H1 (cell line): ENCODE results near the gene LIF. TPM values are rescaled to one million over a fixed set of nuclear protein-coding genes. Genes with fewer than 3 reads are reported as not detected.

Experiments
- CTCF ChIA-PET: fragments of 300-600 bp; sonication (Branson Sonifier 250); formaldehyde crosslinking; loops from one replicate; lab custom pipeline; 2021; ENCODE audit not compliant: partially characterized antibody; lab: Charles Lee
- POLR2A ChIA-PET: fragments of 300-600 bp; sonication (Branson Sonifier 250); formaldehyde crosslinking; loops from one replicate; lab custom pipeline; 2021; ENCODE audit warnings: inconsistent platforms; ENCODE audit not compliant: partially characterized antibody; lab: Charles Lee
- DNase-seq, 2 experiments: peaks; one replicate each; pipeline versions ENCODE4 v3.0.0 to v3.0.0-alpha.2; 2010 to 2022; ENCODE audit warnings: low spot score in 2 of 2, low read depth in 1 of 2, mixed read lengths in 1 of 2
- FAIRE-seq: peaks from 2 replicates; lab custom pipeline; 2011; peaks lifted over from hg19 to GRCh38; lab: Jason Lieb, UNC
- H2AFZ ChIP-seq: 2 replicates; pipeline ENCODE4 v1.8.1; 2012; ENCODE audit warnings: low read length, inconsistent platforms
- H2AK5ac ChIP-seq: 2 replicates; pipeline ENCODE4 v1.6.1; 2013; ENCODE audit warnings: low read depth, low read length
- H2BK120ac ChIP-seq: replicated peaks from 2 replicates; pipeline ENCODE3; 2013; ENCODE audit warnings: low read depth, low read length, inconsistent platforms
- H2BK12ac ChIP-seq: 2 replicates; pipeline ENCODE4 v1.6.1; 2013; ENCODE audit warnings: low read depth, low read length
- H2BK15ac ChIP-seq: 2 replicates; pipeline ENCODE4 v1.6.1; 2013; ENCODE audit warnings: low read length
- H2BK20ac ChIP-seq: 2 replicates; pipeline ENCODE4 v1.6.1; 2013; ENCODE audit warnings: low read length
- H2BK5ac ChIP-seq: 2 replicates; pipeline ENCODE4 v1.6.1; 2013; ENCODE audit warnings: low read depth, low read length
- H3K14ac ChIP-seq: 2 replicates; pipeline ENCODE4 v1.6.1; 2013; ENCODE audit warnings: inconsistent platforms; ENCODE audit not compliant: insufficient read length
- H3K18ac ChIP-seq: 2 replicates; pipeline ENCODE4 v1.6.1; 2013; ENCODE audit warnings: low read length; ENCODE audit errors: extremely low read depth
- H3K23ac ChIP-seq: 2 replicates; pipeline ENCODE4 v1.6.1; 2013; ENCODE audit warnings: inconsistent platforms; ENCODE audit not compliant: insufficient read length
- H3K23me2 ChIP-seq: 2 replicates; pipeline ENCODE4 v1.6.1; 2013; ENCODE audit warnings: low read depth, low read length
- H3K27ac ChIP-seq: 2 replicates; pipeline ENCODE4 v1.6.1; 2011; ENCODE audit warnings: low read depth, low read length, inconsistent platforms
- H3K27me3 ChIP-seq, 4 experiments: replicated peaks in 1 of 4; 1 replicate in 1 of 4; 2 replicates in 3 of 4; pipeline versions ENCODE4 v1.6.1 to v1.8.1; 2011 to 2013; ENCODE audit warnings: low read length in 3 of 4, mild to moderate bottlenecking in 3 of 4, inconsistent platforms in 2 of 4, mixed read lengths in 2 of 4, moderate library complexity in 1 of 4; ENCODE audit not compliant: control insufficient read depth in 3 of 4, insufficient read depth in 3 of 4; ENCODE audit errors: extremely low read depth in 1 of 4
- H3K36me3 ChIP-seq, 4 experiments: 2 replicates each; pipeline versions ENCODE4 v1.6.1 to v1.8.1; 2011 to 2013; ENCODE audit warnings: mild to moderate bottlenecking in 4 of 4, low read length in 3 of 4, moderate library complexity in 2 of 4, control low read depth in 1 of 4, inconsistent platforms in 1 of 4; ENCODE audit not compliant: insufficient read depth in 4 of 4, control insufficient read depth in 2 of 4
- H3K4ac ChIP-seq: replicated peaks from 2 replicates; pipeline ENCODE3; 2013; ENCODE audit warnings: low read length, low read depth, mixed read lengths, inconsistent platforms; ENCODE audit not compliant: insufficient read length
- H3K4me1 ChIP-seq, 4 experiments: replicated peaks in 1 of 4; 1 replicate in 1 of 4; 2 replicates in 3 of 4; pipeline versions ENCODE4 v1.6.1 to v1.8.1; 2011 to 2013; ENCODE audit warnings: low read length in 3 of 4, inconsistent platforms in 2 of 4, mixed read lengths in 1 of 4; ENCODE audit not compliant: insufficient read depth in 4 of 4, control insufficient read depth in 3 of 4
- H3K4me2 ChIP-seq, 2 experiments: 2 replicates each; pipeline versions ENCODE4 v1.6.1 to v1.8.1; 2011 to 2013; ENCODE audit warnings: low read depth in 2 of 2, low read length in 2 of 2, control low read depth in 1 of 2, inconsistent platforms in 1 of 2, mild to moderate bottlenecking in 1 of 2; ENCODE audit not compliant: insufficient read depth in 1 of 2
- H3K4me3 ChIP-seq, 4 experiments: fragments of 200-600, 300-600 bp in 1 of 4; sonication (generic), shearing (Covaris generic), sonication (Bioruptor Twin) in 1 of 4; 2 replicates each; pipeline versions ENCODE4 v1.5.1 to v1.8.1; 2011 to 2016; ENCODE audit warnings: low read length in 4 of 4, low read depth in 3 of 4, control low read depth in 2 of 4, inconsistent platforms in 2 of 4, mild to moderate bottlenecking in 2 of 4, mixed read lengths in 1 of 4, moderate library complexity in 1 of 4; ENCODE audit not compliant: insufficient read depth in 2 of 4; ENCODE audit errors: extremely low read depth in 1 of 4
- H3K56ac ChIP-seq: replicated peaks from 2 replicates; pipeline ENCODE3; 2013; ENCODE audit warnings: low read depth, mild to moderate bottlenecking, mixed read lengths, low read length, inconsistent platforms; ENCODE audit not compliant: insufficient read length
- H3K79me1 ChIP-seq: 2 replicates; pipeline ENCODE4 v1.6.1; 2013; ENCODE audit warnings: low read depth, low read length, control low read depth
- H3K79me2 ChIP-seq, 2 experiments: 2 replicates each; pipeline versions ENCODE4 v1.6.1 to v1.8.1; 2012 to 2013; ENCODE audit warnings: low read length in 2 of 2, mild to moderate bottlenecking in 2 of 2, inconsistent platforms in 1 of 2; ENCODE audit not compliant: insufficient read depth in 2 of 2, control insufficient read depth in 1 of 2
- H3K9ac ChIP-seq, 4 experiments: replicated peaks in 1 of 4; 1 replicate in 1 of 4; 2 replicates in 3 of 4; pipeline versions ENCODE4 v1.6.1 to v1.8.1; 2011 to 2013; ENCODE audit warnings: low read depth in 3 of 4, low read length in 3 of 4, control low read depth in 2 of 4, mild to moderate bottlenecking in 2 of 4, moderate library complexity in 2 of 4, inconsistent platforms in 1 of 4; ENCODE audit errors: extremely low read depth in 1 of 4
- H3K9me3 ChIP-seq, 2 experiments: 2 replicates each; pipeline versions ENCODE4 v1.6.1 to v1.8.1; 2012 to 2013; ENCODE audit warnings: mild to moderate bottlenecking in 2 of 2, moderate library complexity in 2 of 2, control low read depth in 1 of 2, inconsistent platforms in 1 of 2, low read depth in 1 of 2, low read length in 1 of 2, mixed read lengths in 1 of 2; ENCODE audit not compliant: insufficient read depth in 2 of 2
- H4K20me1 ChIP-seq, 2 experiments: replicated peaks in 1 of 2; 2 replicates each; pipeline versions ENCODE3 to v1.8.1; 2011 to 2013; ENCODE audit warnings: inconsistent platforms in 2 of 2, low read length in 2 of 2, mild to moderate bottlenecking in 1 of 2; ENCODE audit not compliant: insufficient read depth in 2 of 2, control insufficient read depth in 1 of 2
- H4K5ac ChIP-seq: 2 replicates; pipeline ENCODE4 v1.6.1; 2013; ENCODE audit warnings: low read length, low read depth, mixed read lengths, inconsistent platforms; ENCODE audit not compliant: insufficient read length
- H4K8ac ChIP-seq: 2 replicates; pipeline ENCODE4 v1.8.0; 2013; ENCODE audit warnings: mild to moderate bottlenecking, moderate library complexity, low read length, inconsistent platforms; ENCODE audit not compliant: insufficient read depth; ENCODE audit errors: extremely low read depth
- H4K91ac ChIP-seq: replicated peaks from 2 replicates; pipeline ENCODE3; 2013; ENCODE audit warnings: low read length, mixed read lengths, inconsistent platforms; ENCODE audit not compliant: insufficient read length
- CEBPB ChIP-seq: IDR thresholded peaks from 2 replicates; pipeline ENCODE4 v1.6.1; 2012; ENCODE audit warnings: low read depth, low read length
- CHD2 ChIP-seq: IDR thresholded peaks from 2 replicates; pipeline ENCODE4 v1.6.1; 2012; ENCODE audit warnings: low read length, improper control_type of control experiment
- GTF2F1 ChIP-seq: IDR thresholded peaks from 2 replicates; pipeline ENCODE4 v1.6.1; 2012; ENCODE audit warnings: low read depth, low read length, improper control_type of control experiment, borderline replicate concordance
- JUN ChIP-seq: IDR thresholded peaks from 2 replicates; pipeline ENCODE4 v1.6.1; 2011; ENCODE audit warnings: low read depth, mild to moderate bottlenecking, improper control_type of control experiment, low read length
- MAFK ChIP-seq: IDR thresholded peaks from 2 replicates; pipeline ENCODE4 v1.6.1; 2012; ENCODE audit warnings: low read depth, mild to moderate bottlenecking, improper control_type of control experiment, low read length
- MAX ChIP-seq: IDR thresholded peaks from 2 replicates; pipeline ENCODE4 v1.6.1; 2012; ENCODE audit warnings: inconsistent platforms
- NANOG ChIP-seq: IDR thresholded peaks from 2 replicates; pipeline ENCODE4 v1.6.1; 2011; ENCODE audit warnings: low read length, low read depth, mild to moderate bottlenecking, inconsistent platforms; ENCODE audit not compliant: insufficient read depth, poor library complexity, severe bottlenecking
- SIN3A ChIP-seq, 2 experiments: IDR thresholded peaks in 1 of 2; conservative IDR thresholded peaks in 1 of 2; 2 replicates each; pipeline ENCODE4 v1.6.1; 2011 to 2012; ENCODE audit warnings: low read length in 2 of 2, improper control_type of control experiment in 1 of 2, low read depth in 1 of 2, mild to moderate bottlenecking in 1 of 2
- SP1 ChIP-seq: IDR thresholded peaks from 2 replicates; pipeline ENCODE4 v1.6.1; 2011; ENCODE audit warnings: low read depth, low read length
- TAF1 ChIP-seq: IDR thresholded peaks from 2 replicates; pipeline ENCODE4 v1.6.1; 2011; ENCODE audit warnings: mild to moderate bottlenecking, low read depth, low read length
- TEAD4 ChIP-seq: IDR thresholded peaks from 2 replicates; pipeline ENCODE4 v1.6.1; 2012; ENCODE audit warnings: low read depth, low read length, inconsistent platforms, mixed read lengths
- ZNF274 ChIP-seq: IDR thresholded peaks from 2 replicates; pipeline ENCODE4 v1.7.0; 2012; ENCODE audit warnings: low read length, borderline replicate concordance; ENCODE audit errors: extremely low read depth
- WGBS, 2 experiments: shearing (Covaris generic) in 1 of 2; methylation state at CpG; one replicate each; pipeline versions ENCODE4 v1.1.6 to v1.1.7; 2013 to 2015; ENCODE audit warnings: low lambda C conversion rate in 2 of 2, mixed read lengths in 2 of 2, inconsistent platforms in 1 of 2, low coverage in 1 of 2, missing lambda C conversion rate in 1 of 2; ENCODE audit not compliant: insufficient replicate concordance in 2 of 2, insufficient coverage in 1 of 2, insufficient read length in 1 of 2; ENCODE audit errors: extremely low coverage in 1 of 2, missing lambda C conversion rate in 1 of 2; 5-methylcytosine and 5-hydroxymethylcytosine counted together
- polyA plus RNA-seq, 7 experiments: library from polyadenylated mRNA; depleted of rRNA in 3 of 7; stranded (reverse) in 5 of 7; unstranded in 2 of 7; fragments of >200 nt in 5 of 7; fragments of 200-250 nt in 2 of 7; gene quantifications; 1 replicate in 5 of 7; 2 replicates in 1 of 7; 4 replicates in 1 of 7; pipeline versions ENCODE4 v1.2.1 to v1.2.3, GENCODE V29; 2011 to 2013; ENCODE audit warnings: missing spikeins in 2 of 7, mixed read lengths in 2 of 7
- total RNA-seq: library from RNA; stranded (reverse); fragmentation: NEBNext Ultra II Directional; extraction: Animal tissue kit (Norgen Biotek cat#: 25700); gene quantifications from 2 replicates; pipeline ENCODE4 v1.2.1, GENCODE V29; 2021

The LIF gene
- total and polyA plus RNA-seq, 2 of the 8 experiments (the other 6 are each of a cell fraction or from before 2014, with no cell fraction given): 3.3 to 3.5 TPM

DNA sequence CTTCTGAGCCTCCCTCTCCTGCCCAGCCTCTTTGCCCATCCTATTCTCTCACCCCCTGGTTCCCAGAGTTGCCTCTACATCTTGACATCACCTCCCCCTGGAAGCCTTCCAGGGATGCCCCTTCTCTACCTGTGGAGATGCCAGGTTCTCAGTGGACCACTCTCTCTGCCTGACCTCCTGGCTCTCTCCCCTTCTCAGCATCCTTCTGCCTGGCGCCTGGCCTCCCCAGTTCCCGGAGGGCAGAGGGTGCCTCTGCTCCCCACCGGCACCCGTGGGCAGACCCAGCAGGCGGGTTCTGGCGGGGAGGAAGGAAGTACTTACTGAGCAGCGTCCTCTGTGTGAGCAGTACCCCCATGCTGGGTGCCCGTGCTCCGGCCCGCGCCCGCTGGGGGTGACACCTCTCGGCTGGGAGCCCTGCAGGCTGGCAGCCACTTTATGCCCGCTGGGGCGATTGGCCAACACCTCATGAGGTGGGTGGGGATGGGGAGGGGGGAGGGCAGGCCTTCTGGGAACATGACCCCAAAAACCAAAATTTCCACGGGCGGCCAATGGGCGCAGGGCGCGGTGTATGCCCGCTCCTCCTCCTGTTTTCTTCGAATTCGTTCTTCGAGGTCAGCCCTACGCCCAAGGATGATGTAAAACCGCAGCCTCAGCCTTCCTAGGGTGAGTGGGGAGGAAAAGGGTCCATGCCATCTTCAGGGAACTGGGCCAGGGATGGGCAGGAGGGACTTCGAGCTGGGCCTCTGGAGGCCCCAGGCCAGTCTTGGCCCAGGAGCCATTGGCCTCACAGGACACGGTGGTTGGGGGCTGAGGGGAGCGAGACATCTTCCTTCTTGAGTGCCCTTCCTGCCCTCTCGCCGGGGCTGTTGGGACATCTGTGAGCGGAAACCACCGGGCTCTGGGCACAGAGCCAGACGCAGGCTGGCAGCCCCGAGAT is 20.2 kb upstream of the LIF start, which contains the start of gene OSM:
OSM (minus strand) TSS at position 407 of the 937 bp plus-strand sequence; CDS start at position 355, 52 bp downstream.
- Histone ChIP-seq H3K9ac (no peak within 1 kb of the TSS; a peak in 1 of 7 replicates), H3K27me3 (no peaks in the 10 kb centered on the region; a peak in 2 of 7 replicates), H3K23me2 (no peaks in the 10 kb centered on the region), H3K27ac (no peak within 1 kb of the TSS), H3K9me3 (no peaks in the 10 kb centered on the region), H4K5ac (no peak within 1 kb of the TSS), H2BK5ac (no peak within 1 kb of the TSS), H3K23ac (no peak within 1 kb of the TSS), H3K79me2 (no peaks in the 10 kb centered on the region), H3K56ac (no peak within 1 kb of the TSS), H2AFZ (no peak within 1 kb of the TSS), H2BK15ac (no peak within 1 kb of the TSS), H2BK20ac (no peak within 1 kb of the TSS), H2BK120ac (no peak within 1 kb of the TSS), H3K4me2 (no peak within 1 kb of the TSS), H3K4ac (no peak within 1 kb of the TSS), H3K79me1 (no peaks in the 10 kb centered on the region), H3K18ac (no peak within 1 kb of the TSS; the same call in 1 of the 2 replicates), H4K20me1 (no peaks in the 10 kb centered on the region), H4K8ac (peak within 1 kb of the TSS; percentile 29; the same call in 1 of the 2 replicates), H2AK5ac (no peak within 1 kb of the TSS), H3K4me1 (peaks cover 0 to 2% (median under 1%) of the 10 kb centered on the region in 4 experiments; a peak in 1 of 7 replicates), H3K14ac (no peak within 1 kb of the TSS), H3K36me3 (no peaks in the 10 kb centered on the region), H4K91ac (no peak within 1 kb of the TSS), H3K4me3 (no peak within 1 kb of the TSS), H2BK12ac (peak within 1 kb of the TSS; percentile 50; the same call in 1 of the 2 replicates)
- DNase-seq (no peak), FAIRE-seq (no peak)
- 83% methylated on average over 24 of the region's 35 CpGs; no CpG with 5 or more reads in 1 of the 2 experiments for WGBS, 2 experiments
- ChIA-PET POLR2A (no interaction called here), CTCF (interaction anchor here (1.6 to 2.6 kb wide), 2 partner anchors 21 to 57 kb away, joined by 4 to 12 read pairs; no protein-coding TSS in a partner anchor)
- TF ChIP-seq SIN3A (conservative IDR thresholded peaks at IDR 0.05 in 1 of 2, IDR thresholded peaks at IDR 0.05 in 1 of 2; ENCODE audit: low read depth in 1 of 2, low read length in 2 of 2): no peak
- no peak for TF ChIP-seq CHD2
- no peak for TF ChIP-seq MAX
- TF ChIP-seq CEBPB: no peak
- TF ChIP-seq ZNF274: no peak
- TF ChIP-seq SP1: no peak
- no peak for TF ChIP-seq TEAD4
- no peak for TF ChIP-seq NANOG
- TF ChIP-seq TAF1: no peak
- no peak for TF ChIP-seq JUN
- no peak for TF ChIP-seq MAFK
- TF ChIP-seq GTF2F1: no peak
